ENCODE measurements around the gene MRE11. TPM values are rescaled to one million over a fixed set of nuclear protein-coding genes. Genes with fewer than 3 reads are reported as not detected.
A peak's percentile ranks its signal among the peaks of the same experiment; 100 is the strongest.
"Not testable (repeated sequence)": the region's sequence is repeated elsewhere in the genome, so short reads cannot be mapped to it uniquely, and the experiment has no call there.

MRE11 gene
- total RNA-seq, 1 donor from 2014 or later: 3.3 TPM

DNA sequence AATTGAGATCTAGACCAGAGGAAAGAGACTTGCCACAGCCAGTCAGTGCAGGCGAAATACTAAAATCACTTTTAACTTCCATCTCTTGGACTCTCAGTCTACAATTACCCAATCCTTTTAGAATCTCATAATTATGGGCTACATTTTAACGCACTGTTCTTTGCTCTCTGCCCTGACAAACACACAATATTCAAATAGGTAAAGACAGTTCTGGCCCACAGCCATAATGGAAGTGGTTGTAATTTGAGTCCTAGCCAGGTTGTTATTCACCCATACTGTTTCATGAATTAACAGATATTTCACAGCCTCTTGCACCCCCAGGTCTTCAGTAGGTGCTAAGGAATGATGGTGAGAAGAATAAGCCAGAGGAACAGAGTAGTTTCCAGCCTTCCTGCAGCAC lies 19.4 kb upstream of the MRE11 start:
- Histone ChIP-seq H3K27ac (no peak overlapping the region), H3K4me3 (peak overlapping the region in 1 of 2 donors; percentile 72), H3K4me1 (peaks cover 0 to 3% of the 10 kb centered on the region in 2 donors), H3K36me3 (no peaks in the 10 kb centered on the region), H3K9me3 (no peaks in the 10 kb centered on the region), H3K27me3 (no peaks in the 10 kb centered on the region)
- no peak for DNase-seq (ENCODE audit: low spot score in 2 of 2)
- intact Hi-C loops (cut with DNase I): no loop called here
- TF ChIP-seq, protein P1, sequence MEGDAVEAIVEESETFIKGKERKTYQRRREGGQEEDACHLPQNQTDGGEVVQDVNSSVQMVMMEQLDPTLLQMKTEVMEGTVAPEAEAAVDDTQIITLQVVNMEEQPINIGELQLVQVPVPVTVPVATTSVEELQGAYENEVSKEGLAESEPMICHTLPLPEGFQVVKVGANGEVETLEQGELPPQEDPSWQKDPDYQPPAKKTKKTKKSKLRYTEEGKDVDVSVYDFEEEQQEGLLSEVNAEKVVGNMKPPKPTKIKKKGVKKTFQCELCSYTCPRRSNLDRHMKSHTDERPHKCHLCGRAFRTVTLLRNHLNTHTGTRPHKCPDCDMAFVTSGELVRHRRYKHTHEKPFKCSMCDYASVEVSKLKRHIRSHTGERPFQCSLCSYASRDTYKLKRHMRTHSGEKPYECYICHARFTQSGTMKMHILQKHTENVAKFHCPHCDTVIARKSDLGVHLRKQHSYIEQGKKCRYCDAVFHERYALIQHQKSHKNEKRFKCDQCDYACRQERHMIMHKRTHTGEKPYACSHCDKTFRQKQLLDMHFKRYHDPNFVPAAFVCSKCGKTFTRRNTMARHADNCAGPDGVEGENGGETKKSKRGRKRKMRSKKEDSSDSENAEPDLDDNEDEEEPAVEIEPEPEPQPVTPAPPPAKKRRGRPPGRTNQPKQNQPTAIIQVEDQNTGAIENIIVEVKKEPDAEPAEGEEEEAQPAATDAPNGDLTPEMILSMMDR (IDR thresholded peaks at IDR 0.05): no peak

DNA sequence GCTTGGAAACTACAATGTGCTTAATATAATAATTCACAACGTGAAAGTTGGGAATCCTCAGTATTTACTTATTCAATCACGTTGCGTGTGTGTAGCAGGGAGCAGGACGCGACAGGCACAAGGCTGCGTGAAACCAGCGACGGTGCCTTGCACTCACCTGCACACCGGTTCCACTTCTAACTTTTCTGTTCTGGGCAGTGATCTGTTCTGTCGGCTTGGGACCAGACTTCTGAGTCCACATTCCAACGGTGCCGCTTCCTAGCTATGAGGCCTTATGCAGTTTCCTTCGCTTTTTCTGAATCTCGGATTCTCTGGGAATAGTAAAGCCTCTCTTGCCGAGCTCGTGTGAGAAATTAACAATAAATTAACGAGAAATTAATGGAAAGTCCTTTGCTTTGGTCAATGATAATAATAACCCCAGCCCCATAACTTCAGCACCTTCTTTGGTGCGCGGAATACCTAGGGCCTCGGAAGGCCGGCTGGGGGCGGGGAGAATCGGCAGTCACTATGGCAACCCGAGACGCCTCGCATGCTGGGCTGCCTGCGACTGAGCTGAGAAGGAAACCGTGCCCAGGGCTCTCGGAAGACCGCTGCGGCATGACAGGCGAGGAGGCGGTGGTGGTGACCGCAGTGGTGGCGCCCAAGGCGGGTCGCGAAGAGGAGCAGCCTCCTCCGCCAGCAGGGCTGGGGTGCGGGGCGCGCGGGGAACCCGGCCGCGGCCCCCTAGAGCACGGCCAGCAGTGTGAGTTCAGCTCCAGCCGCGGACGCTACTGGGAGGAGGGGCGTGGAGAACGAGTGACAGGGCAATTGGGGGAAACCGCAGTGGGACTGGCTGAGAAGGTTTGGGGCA lies 18.5 kb upstream of the MRE11 start, which contains the start of gene C11orf97:
C11orf97 (plus strand) TSS at position 530 of the 850 bp plus-strand sequence; CDS start at position 598, 68 bp downstream.
- Histone ChIP-seq H3K27me3 (no peaks in the 10 kb centered on the region), H3K27ac (no peak within 1 kb of the TSS), H3K4me3 (peak within 1 kb of the TSS; percentile 53 to 72), H3K4me1 (peaks cover 0 to 3% of the 10 kb centered on the region in 2 donors), H3K9me3 (no peaks in the 10 kb centered on the region), H3K36me3 (no peaks in the 10 kb centered on the region)
- TF ChIP-seq, protein P1 (IDR thresholded peaks at IDR 0.05): no peak
- peak in 1 of 2 donors; percentile 67 for DNase-seq (ENCODE audit: low spot score in 2 of 2)
- intact Hi-C loops (cut with DNase I): no loop called here

DNA sequence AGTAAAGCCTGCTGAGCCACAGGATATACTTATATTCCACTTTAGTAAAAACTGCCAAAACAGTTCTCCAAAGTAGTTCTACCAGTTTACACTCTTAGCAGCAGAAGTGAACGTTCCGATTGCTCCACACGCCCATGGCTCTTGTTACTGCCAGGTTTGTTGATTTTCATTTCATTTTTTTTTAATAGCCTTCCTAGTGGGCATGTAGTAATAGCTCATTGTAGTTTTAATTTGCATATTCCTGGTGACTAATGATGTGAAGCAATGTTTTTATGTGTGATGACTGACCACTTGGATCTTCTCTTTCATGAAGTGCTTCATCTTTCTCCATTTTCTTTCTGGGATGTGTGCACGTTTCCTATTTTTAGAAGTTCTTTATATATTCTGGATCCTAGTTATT lies 13.8 kb upstream of the MRE11 start:
- TF ChIP-seq, protein P1 (IDR thresholded peaks at IDR 0.05): no peak
- DNase-seq (ENCODE audit: low spot score in 2 of 2): no peak
- Histone ChIP-seq H3K27ac (no peak overlapping the region), H3K36me3 (no peaks in the 10 kb centered on the region), H3K9me3 (no peaks in the 10 kb centered on the region), H3K4me3 (no peak overlapping the region), H3K4me1 (peaks cover 0 to 1% of the 10 kb centered on the region in 2 donors), H3K27me3 (no peaks in the 10 kb centered on the region)
- intact Hi-C loops (cut with DNase I): no loop called here

DNA sequence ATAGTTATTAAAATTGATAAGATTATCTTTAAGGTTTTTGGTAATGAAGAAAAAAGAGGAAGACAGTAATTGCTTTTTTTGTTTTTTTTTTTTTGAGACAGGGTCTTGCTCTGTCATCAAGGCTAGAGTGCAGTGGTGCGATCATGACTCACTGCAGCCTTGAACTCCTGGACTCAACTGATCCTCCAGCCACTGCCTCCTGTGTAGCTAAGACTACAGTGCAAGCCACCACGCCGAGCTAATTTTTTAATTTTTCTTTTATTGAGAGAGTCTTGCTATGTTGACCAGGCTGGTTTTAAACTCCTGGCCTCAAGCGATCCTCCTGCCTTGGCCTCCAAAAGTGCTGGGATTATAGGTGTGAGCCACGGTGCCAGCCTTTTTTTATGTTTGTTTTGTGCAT lies 12.9 kb upstream of the MRE11 start:
- H3K36me3 ChIP-seq; H3K4me3 ChIP-seq; H3K27me3 ChIP-seq; H3K9me3 ChIP-seq; H3K4me1 ChIP-seq; DNase-seq (ENCODE audit: low spot score in 2 of 2); intact Hi-C loops (cut with DNase I); H3K27ac ChIP-seq: not testable (repeated sequence)

DNA sequence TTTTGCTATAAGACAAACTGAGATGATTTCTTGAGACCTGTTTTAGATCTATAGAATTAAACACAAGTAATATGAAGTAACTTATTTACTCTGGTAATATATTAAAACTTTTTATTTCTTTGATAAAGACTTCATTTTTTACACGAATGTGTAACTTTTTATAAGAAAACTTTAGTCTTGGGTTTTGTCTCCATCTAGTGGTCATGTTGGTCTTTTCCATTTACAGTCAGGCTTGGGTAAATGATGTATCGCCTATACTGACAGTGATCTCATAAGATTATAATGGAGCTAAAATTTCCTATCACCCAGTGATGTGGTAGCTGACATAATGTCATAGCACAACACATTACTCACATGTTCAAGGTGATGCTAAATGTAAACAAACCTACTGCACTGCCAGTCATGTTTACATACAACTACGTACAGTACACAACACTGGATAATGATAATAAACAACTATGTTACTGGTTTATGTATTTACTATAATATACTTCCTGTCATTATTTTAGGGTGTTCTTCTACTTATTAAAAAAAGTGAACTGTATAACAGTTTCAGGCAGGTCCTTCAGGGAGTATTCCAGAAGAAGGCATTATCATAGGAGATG lies 11.1 kb upstream of the MRE11 start:
- intact Hi-C loops (cut with DNase I): loop anchor here (2.0 kb wide), 1 partner anchor 610 kb away; no protein-coding TSS in a partner anchor
- H3K36me3 ChIP-seq: peaks cover 3 to 17% of the 10 kb centered on the region in 2 donors
- TF ChIP-seq, protein P1 (IDR thresholded peaks at IDR 0.05): peak; percentile 36 to 55 (median 41)
- H3K27me3 ChIP-seq: no peaks in the 10 kb centered on the region
- H3K27ac ChIP-seq: no peak overlapping the region
- H3K4me1 ChIP-seq: no peaks in the 10 kb centered on the region
- DNase-seq (ENCODE audit: low spot score in 2 of 2): no peak
- H3K9me3 ChIP-seq: no peaks in the 10 kb centered on the region
- H3K4me3 ChIP-seq: no peak overlapping the region

DNA sequence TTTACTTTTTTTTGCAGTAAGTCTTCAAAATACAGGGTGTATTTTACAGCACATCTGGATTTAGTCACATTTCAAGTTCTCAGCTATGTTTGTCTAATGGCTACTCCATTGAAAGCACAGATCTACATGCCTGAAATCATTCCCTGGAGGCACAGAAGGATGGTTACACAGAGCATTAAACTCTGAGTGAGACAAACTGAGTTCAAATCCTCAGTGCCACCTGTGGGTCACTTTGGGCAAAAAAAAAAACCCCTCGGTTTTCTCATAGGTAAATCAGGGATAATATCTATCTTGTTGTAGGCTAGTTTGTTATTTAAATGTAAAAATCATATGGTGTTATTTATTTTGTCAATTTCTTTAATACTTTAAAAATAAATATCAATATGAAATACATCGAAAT lies 7.9 kb upstream of the MRE11 start:
- intact Hi-C loops (cut with DNase I): no loop called here
- peaks cover 24 to 45% of the 10 kb centered on the region in 2 donors for H3K36me3 ChIP-seq
- TF ChIP-seq, protein P1 (IDR thresholded peaks at IDR 0.05): no peak
- no peak overlapping the region for H3K27ac ChIP-seq
- no peaks in the 10 kb centered on the region for H3K27me3 ChIP-seq
- no peak overlapping the region for H3K4me3 ChIP-seq
- H3K9me3 ChIP-seq: no peaks in the 10 kb centered on the region
- DNase-seq (ENCODE audit: low spot score in 2 of 2): no peak
- H3K4me1 ChIP-seq: no peaks in the 10 kb centered on the region
